Thymus (tissue), 11 donors: ENCODE data around the gene DOK6. TPM values are rescaled to one million over a fixed set of nuclear protein-coding genes. Genes with fewer than 3 reads are reported as not detected.

ENCODE experiments used
- DNase-seq, 9 donors: peaks; one replicate each; pipeline ENCODE4 v3.0.0-alpha.2; 2013; ENCODE audit warnings: low spot score in 9 of 9, low read depth in 6 of 9, missing footprints in 1 of 9
- H3K27ac ChIP-seq, 2 donors: one replicate each; pipeline ENCODE4 v1.5.1; 2013; ENCODE audit warnings: control low read depth in 1 of 2, low read depth in 1 of 2, low read length in 1 of 2, mild to moderate bottlenecking in 1 of 2, moderate library complexity in 1 of 2
- H3K27me3 ChIP-seq, 2 donors: one replicate each; pipeline ENCODE4 v1.5.1; 2013; ENCODE audit warnings: low read length in 1 of 2; ENCODE audit not compliant: control insufficient read depth in 2 of 2, insufficient read depth in 1 of 2
- H3K36me3 ChIP-seq, 2 donors: one replicate each; pipeline ENCODE4 v1.5.1; 2013; ENCODE audit warnings: low read length in 1 of 2, mild to moderate bottlenecking in 1 of 2, moderate library complexity in 1 of 2; ENCODE audit not compliant: control insufficient read depth in 2 of 2, insufficient read depth in 2 of 2
- H3K4me1 ChIP-seq, 2 donors: one replicate each; pipeline ENCODE4 v1.5.1; 2013; ENCODE audit warnings: low read length in 2 of 2; ENCODE audit not compliant: control insufficient read depth in 2 of 2, insufficient read depth in 2 of 2
- H3K4me3 ChIP-seq, 2 donors: one replicate each; pipeline ENCODE4 v1.5.1; 2013; ENCODE audit warnings: low read length in 2 of 2, control low read depth in 1 of 2, mild to moderate bottlenecking in 1 of 2
- H3K9me3 ChIP-seq, 2 donors: one replicate each; pipeline ENCODE4 v1.5.1; 2013; ENCODE audit warnings: low read length in 1 of 2, mild to moderate bottlenecking in 1 of 2; ENCODE audit not compliant: control insufficient read depth in 2 of 2, insufficient read depth in 1 of 2
- WGBS: extraction: QIAGEN DNeasy Blood & Tissue Kit; methylation state at CpG from one replicate; pipeline ENCODE4 v1.1.7; 2013; 5-methylcytosine and 5-hydroxymethylcytosine counted together
- polyA plus RNA-seq: library from polyadenylated mRNA; stranded (reverse); fragments of 200-250 nt; gene quantifications from one replicate; pipeline ENCODE4 v1.2.3, GENCODE V29; 2013
- total RNA-seq: library from RNA; stranded (reverse); fragments of 120-200 nt; gene quantifications from one replicate; pipeline ENCODE4 v1.2.4, GENCODE V29; 2013
- donor health status: healthy.

DOK6 gene
- total and polyA plus RNA-seq, 2 donors = 0.57 to 0.75 TPM

DNA sequence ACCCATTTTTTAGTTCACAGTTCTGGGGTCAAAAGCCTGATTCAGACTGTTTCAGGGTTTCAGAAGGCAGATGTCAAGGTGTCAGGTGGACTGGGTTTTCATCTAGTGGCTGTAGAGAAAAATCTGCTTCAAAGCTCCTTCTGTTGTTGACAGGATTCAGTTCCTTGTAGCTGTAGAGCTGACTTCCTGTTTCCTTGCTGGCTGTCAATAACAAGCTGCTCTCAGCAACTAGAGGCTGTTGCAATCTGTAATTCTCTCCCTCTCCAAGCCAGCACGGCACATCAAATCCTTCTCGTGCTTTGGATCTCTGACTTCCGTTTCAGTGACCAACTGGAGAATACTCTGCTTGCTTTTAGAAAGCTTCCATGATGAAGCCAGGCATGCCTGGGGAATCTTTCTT is 179.4 kb downstream of the DOK6 start:
- H3K27ac ChIP-seq = no peak overlapping the region

DNA sequence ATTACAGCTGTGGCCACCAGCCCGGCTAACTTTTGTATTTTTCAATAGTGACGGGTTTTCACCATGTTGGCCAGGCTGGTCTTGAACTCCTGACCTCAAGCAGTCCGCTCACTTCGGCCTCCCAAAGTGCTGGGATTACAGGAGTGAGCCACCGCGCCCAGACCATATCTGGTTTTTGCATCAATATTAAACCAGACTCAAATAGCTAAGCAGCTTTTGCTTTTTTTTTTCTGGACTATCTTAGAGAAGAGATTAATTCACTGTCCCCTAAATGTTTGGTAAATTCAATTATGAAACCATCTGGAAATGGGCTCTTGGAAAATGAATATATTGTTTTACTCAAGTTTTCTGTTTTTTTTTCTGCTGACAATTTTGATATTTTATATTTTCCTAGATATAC is 183.7 kb downstream of the DOK6 start:
- DNase-seq = no peak
- Histone ChIP-seq H3K4me1 (no peaks in the 10 kb centered on the region), H3K36me3 (no peaks in the 10 kb centered on the region), H3K9me3 (peaks cover 0 to 2% of the 10 kb centered on the region in 2 donors), H3K4me3 (no peak overlapping the region), H3K27ac (no peak overlapping the region), H3K27me3 (no peaks in the 10 kb centered on the region)
- 97% methylated on average over 6 of the region's 6 CpGs for WGBS

More for the DNA sequence above, 179.4 kb downstream of the DOK6 start:
- Histone ChIP-seq H3K27me3 (no peaks in the 10 kb centered on the region), H3K9me3 (peaks cover 0 to 2% of the 10 kb centered on the region in 2 donors), H3K36me3 (no peaks in the 10 kb centered on the region), H3K4me1 (no peaks in the 10 kb centered on the region), H3K4me3 (no peak overlapping the region)
- WGBS = 9% methylated on average over 3 of the region's 3 CpGs
- DNase-seq = peak in 2 of 9 donors; percentile 4 to 28

DNA sequence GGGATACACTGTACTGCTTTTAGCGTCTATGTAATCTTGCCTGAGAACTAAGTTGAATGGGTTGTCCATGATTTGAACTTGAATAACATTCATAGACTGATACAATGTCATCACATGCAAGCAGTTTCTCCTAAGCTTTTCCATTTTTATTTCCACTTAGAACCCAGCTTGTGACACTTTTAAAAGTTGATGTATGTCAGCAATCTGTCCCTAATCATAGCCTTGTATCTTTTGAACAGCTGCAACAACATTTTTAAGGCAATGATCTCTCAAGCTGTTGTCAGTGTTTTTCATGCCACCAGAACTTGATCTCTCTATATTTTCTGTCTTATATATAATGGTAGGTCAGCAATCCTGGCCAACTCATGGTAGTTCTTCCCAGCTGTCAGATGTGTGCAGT is 185.0 kb downstream of the DOK6 start:
- 97% methylated on average over 1 of the region's 1 CpG for WGBS
- Histone ChIP-seq H3K27ac (no peak overlapping the region), H3K36me3 (no peaks in the 10 kb centered on the region), H3K9me3 (no peaks in the 10 kb centered on the region), H3K27me3 (no peaks in the 10 kb centered on the region), H3K4me3 (no peak overlapping the region), H3K4me1 (no peaks in the 10 kb centered on the region)
- no peak for DNase-seq

DNA sequence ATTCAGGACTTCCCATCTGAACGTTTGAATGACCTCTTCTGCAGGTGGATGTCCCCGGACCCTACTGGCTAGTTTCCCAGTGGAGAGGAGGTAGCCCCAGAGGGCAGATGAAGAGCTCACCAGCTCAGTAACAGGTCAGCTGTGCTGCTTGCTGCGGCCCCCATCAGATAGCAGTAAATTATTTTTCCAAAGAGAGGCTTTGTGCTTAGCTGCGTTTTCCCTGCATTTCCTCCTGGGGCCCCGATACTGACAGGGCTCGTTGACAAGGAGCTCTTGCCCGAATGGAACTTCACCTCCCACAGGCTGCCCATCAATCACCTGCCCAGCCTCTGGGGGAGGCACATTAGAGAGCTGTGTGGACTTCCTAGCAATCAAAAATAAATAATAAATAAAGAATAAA is 185.8 kb downstream of the DOK6 start:
- Histone ChIP-seq H3K9me3 (no peaks in the 10 kb centered on the region), H3K27me3 (no peaks in the 10 kb centered on the region), H3K4me3 (no peak overlapping the region), H3K36me3 (no peaks in the 10 kb centered on the region), H3K27ac (no peak overlapping the region), H3K4me1 (no peaks in the 10 kb centered on the region)
- WGBS = 71% methylated on average over 7 of the region's 7 CpGs
- no peak for DNase-seq

DNA sequence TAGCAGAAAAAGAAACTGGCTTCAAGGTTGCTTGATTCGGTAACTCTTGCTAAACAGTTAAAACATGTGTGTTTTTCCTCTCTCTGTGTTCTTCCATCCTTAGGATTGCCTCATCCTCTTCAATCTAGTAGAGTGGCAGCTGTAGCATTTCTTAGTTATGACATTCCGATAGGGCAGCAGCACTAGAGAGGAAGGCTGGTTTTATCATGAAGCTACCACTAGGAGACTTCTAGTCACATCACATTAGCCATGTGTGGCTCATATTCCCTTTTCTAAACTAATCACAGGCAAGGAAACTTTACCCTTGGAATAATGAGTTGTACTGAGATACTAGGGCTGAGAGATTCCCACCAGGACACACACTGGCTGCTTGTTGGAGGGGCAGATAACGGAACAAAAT is 187.6 kb downstream of the DOK6 start:
- H3K36me3 ChIP-seq = no peaks in the 10 kb centered on the region
- no peaks in the 10 kb centered on the region for H3K4me1 ChIP-seq
- H3K4me3 ChIP-seq = no peak overlapping the region
- no peak overlapping the region for H3K27ac ChIP-seq
- no peak for DNase-seq
- no peaks in the 10 kb centered on the region for H3K9me3 ChIP-seq
- 97% methylated on average over 3 of the region's 3 CpGs for WGBS
- H3K27me3 ChIP-seq = no peaks in the 10 kb centered on the region

DNA sequence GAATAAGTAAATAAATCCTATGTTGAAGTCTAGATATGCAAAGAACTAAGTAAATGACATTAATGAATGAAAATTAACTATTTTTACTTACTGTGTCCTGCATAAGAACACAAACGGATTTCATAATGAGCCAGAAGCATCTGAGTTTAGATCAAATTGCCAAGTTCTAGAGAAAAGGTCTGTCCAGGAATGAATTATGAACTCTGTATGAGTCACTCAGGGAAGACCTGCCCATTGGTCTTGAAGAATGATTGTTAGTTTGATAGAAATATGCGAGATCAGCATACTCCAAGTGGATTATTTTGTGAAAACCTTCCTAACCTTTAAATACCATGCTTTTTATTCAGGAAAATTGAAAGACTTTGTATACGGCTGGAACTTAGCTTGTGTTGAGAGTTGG is 189.5 kb downstream of the DOK6 start:
- Histone ChIP-seq H3K36me3 (no peaks in the 10 kb centered on the region), H3K9me3 (no peaks in the 10 kb centered on the region), H3K27ac (no peak overlapping the region), H3K4me1 (no peaks in the 10 kb centered on the region), H3K4me3 (no peak overlapping the region), H3K27me3 (no peaks in the 10 kb centered on the region)
- 93% methylated on average over 3 of the region's 3 CpGs for whole genome bisulfite sequencing
- no peak for DNase-seq

DNA sequence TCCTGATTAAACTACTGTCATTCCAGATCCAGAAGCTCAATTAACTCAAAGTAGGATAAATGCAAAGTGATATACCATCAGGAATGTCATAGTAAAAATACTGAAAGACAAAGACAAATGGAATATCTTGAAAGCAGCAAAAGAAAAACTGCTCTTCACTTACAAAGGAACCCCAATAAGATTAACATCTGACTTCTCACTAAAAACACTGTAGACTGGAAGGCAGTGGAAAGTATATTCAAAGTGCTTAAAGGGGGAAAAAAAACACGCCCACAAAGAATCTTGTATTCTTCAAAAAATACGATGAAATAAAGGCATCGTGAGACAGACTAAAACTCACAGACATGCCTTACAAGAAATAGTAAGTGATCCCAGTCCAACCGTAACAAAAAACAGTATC is 195.7 kb downstream of the DOK6 start:
- no peak for DNase-seq
- Histone ChIP-seq H3K27ac (no peak overlapping the region), H3K4me1 (no peaks in the 10 kb centered on the region), H3K9me3 (no peaks in the 10 kb centered on the region), H3K36me3 (no peaks in the 10 kb centered on the region), H3K27me3 (no peaks in the 10 kb centered on the region), H3K4me3 (no peak overlapping the region)
- WGBS = 97% methylated on average over 4 of the region's 4 CpGs

DNA sequence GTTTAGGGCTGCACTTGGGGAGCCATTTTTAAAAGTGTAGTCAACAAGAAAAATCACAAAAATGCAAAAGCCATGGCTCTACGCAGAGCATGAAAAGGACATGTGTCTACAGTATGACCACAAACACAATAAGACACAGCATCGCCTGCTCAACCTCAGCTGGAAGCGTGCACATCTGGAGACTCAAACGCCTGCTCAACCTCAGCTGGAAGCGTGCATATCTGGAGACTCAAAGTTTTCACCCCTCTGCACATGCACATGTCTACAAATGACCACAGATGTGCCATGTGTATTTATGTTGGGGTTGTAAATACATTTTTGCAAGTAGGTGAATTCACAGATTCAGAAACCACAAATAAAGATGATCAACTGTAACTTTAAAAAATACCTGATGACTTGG is 196.9 kb downstream of the DOK6 start:
- Histone ChIP-seq H3K27me3 (no peaks in the 10 kb centered on the region), H3K9me3 (no peaks in the 10 kb centered on the region), H3K4me3 (no peak overlapping the region), H3K27ac (no peak overlapping the region), H3K36me3 (no peaks in the 10 kb centered on the region), H3K4me1 (no peaks in the 10 kb centered on the region)
- no peak for DNase-seq
- whole genome bisulfite sequencing = 96% methylated on average over 5 of the region's 5 CpGs

DNA sequence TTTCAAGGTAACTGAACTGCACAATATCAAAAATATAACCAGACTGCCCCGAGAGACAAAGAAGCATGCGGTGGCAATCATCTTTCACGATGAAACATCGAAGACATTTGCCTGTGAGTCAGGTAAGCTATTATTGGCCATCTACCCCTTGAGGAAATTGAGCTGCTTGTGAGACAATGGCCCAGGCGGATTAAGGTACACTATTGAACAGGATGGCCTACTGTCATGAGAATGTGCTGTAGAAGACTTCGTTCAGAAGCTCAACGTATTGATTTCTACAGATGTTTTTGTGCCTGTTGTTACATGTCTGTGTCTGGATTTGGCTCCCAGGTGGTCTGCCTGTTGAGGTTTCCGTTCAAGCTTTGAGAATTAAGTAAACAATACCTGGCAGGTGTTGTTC is 198.7 kb downstream of the DOK6 start:
- Histone ChIP-seq H3K36me3 (no peaks in the 10 kb centered on the region), H3K27ac (no peak overlapping the region), H3K4me3 (no peak overlapping the region), H3K4me1 (no peaks in the 10 kb centered on the region), H3K9me3 (no peaks in the 10 kb centered on the region), H3K27me3 (no peaks in the 10 kb centered on the region)
- 95% methylated on average over 8 of the region's 8 CpGs for WGBS
- no peak for DNase-seq

DNA sequence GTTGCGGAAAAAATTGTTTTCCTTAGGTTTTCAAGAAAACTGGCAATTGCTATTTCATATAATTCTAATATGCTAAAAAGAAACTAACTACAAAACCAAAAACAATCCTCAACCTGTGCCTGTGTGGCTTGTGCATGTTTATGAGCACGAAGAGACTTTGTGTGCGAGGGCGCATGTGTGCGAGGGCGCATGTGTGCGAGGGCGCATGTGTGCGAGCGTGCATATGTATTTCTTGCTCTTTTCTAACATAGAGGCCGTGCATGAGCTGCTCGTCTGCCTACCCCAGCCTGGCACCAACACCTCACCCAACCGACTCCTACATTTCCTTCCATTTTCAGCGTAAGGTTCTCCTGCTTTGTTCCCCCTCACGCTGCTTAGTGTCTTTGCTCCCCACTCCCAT is 211.6 kb downstream of the DOK6 start:
- Histone ChIP-seq H3K27me3 (no peaks in the 10 kb centered on the region), H3K36me3 (no peaks in the 10 kb centered on the region), H3K9me3 (no peaks in the 10 kb centered on the region), H3K4me1 (no peaks in the 10 kb centered on the region), H3K4me3 (no peak overlapping the region), H3K27ac (no peak overlapping the region)
- no peak for DNase-seq
- 95% methylated on average over 15 of the region's 15 CpGs for WGBS
